Activated CD4-positive, alpha-beta T cell treated with anti-CD3 and anti-CD28 coated beads, Interleukin-2, amount 10 ng/mL, durations not matched to agents 24 days and 14 days (primary cell): Measurements from ENCODE around the gene GFPT2. TPM values are rescaled to one million over a fixed set of nuclear protein-coding genes. Genes with fewer than 3 reads are reported as not detected.
"Not testable (repeated sequence)": the region's sequence is repeated elsewhere in the genome, so short reads cannot be mapped to it uniquely, and the experiment has no call there.

Experiments
- DNase-seq: peaks from one replicate; pipeline ENCODE4 v3.0.0; 2022
- H3K27ac Mint-ChIP-seq: one replicate; pipeline ENCODE4 v1.8.0; 2022; ENCODE audit warnings: mild to moderate bottlenecking, mixed read lengths
- H3K27me3 Mint-ChIP-seq: one replicate; pipeline ENCODE4 v1.8.0; 2022; ENCODE audit warnings: mixed read lengths
- H3K36me3 Mint-ChIP-seq: one replicate; pipeline ENCODE4 v1.8.0; 2022; ENCODE audit warnings: low read depth, mild to moderate bottlenecking, mixed read lengths
- H3K4me1 Mint-ChIP-seq: one replicate; pipeline ENCODE4 v1.8.0; 2021; ENCODE audit warnings: mixed read lengths
- H3K4me3 Mint-ChIP-seq: one replicate; pipeline ENCODE4 v1.8.0; 2022; ENCODE audit warnings: mild to moderate bottlenecking, moderate library complexity, mixed read lengths
- H3K9me3 Mint-ChIP-seq: one replicate; pipeline ENCODE4 v1.8.0; 2021; ENCODE audit warnings: mixed read lengths
- intact Hi-C: fragments of 100-400 bp; cut with micrococcal nuclease; formaldehyde crosslinking; loops from one replicate; pipeline ENCODE4 v1.15.1; 2023
- total RNA-seq: library from RNA; stranded (reverse); gene quantifications from 2 replicates; pipeline ENCODE4 v1.2.3, GENCODE V29; 2022

Gene GFPT2
- total RNA-seq, 1 donor from 2014 or later: 0.42 TPM

DNA sequence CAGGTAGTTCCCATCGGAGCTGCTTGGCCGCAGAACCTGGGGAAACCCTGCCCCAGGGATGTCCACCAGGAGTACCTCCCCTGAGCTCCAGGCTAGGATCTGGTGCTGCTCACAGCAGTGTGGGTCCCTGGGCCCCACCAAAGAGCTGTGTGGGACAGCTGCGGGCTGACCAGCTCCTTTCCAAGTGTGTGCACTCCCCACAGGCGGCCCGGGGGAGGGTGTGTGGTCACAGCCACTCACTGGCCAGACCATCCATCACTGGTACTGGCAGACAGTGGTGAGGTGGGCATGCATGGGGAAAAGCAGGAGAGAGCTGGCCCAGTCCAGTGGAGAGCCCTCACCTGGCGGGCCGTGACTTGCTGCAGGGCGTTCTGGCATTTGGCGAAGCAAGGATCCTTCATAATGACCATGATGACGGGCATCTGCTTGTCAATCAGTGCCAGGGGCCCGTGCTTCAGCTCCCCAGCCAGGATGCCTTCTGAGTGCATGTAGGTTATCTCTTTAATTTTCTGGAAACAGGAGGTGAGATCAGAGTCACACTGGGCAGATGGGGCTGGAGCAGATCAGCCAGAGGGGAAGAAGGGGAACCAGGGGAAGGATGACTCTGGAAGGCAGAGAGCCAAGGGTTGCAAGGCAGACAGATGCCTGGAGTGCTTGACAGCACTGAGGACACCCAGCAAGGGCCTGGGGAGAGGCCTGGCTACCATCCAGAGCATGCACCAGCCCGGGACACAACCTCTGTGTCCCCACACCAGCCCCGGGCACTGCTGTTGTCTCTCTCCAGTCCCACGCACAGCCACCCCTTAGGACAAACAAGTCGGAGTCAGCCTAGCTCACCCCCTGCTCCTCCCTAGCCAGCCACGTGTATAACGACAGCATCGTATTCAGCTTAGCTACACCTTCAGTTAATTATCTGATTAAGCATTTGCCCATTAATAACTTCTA lies 48.4 kb downstream of the GFPT2 start:
- Mint-ChIP-seq H3K36me3 (no peaks in the 10 kb centered on the region), H3K27ac (no peak overlapping the region), H3K27me3 (no peaks in the 10 kb centered on the region), H3K4me3 (no peak overlapping the region), H3K9me3 (no peaks in the 10 kb centered on the region), H3K4me1 (no peaks in the 10 kb centered on the region)
- intact Hi-C loops: no loop called here
- no peak for DNase-seq

DNA sequence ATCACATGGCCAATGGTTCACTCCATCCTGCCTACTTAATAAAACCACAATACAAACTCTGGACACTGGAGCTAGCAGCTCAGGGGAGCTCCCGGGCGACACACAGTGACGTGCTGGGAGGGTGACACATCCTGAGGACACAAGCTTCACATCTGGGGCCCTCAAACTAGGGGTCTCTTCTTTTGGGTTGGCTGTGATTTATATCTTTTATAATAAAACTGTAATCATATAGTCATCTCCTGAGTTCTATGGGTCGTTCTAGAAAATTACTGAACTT lies 49.2 kb downstream of the GFPT2 start:
- DNase-seq: no peak
- Mint-ChIP-seq H3K36me3 (no peaks in the 10 kb centered on the region), H3K9me3 (no peaks in the 10 kb centered on the region)

DNA sequence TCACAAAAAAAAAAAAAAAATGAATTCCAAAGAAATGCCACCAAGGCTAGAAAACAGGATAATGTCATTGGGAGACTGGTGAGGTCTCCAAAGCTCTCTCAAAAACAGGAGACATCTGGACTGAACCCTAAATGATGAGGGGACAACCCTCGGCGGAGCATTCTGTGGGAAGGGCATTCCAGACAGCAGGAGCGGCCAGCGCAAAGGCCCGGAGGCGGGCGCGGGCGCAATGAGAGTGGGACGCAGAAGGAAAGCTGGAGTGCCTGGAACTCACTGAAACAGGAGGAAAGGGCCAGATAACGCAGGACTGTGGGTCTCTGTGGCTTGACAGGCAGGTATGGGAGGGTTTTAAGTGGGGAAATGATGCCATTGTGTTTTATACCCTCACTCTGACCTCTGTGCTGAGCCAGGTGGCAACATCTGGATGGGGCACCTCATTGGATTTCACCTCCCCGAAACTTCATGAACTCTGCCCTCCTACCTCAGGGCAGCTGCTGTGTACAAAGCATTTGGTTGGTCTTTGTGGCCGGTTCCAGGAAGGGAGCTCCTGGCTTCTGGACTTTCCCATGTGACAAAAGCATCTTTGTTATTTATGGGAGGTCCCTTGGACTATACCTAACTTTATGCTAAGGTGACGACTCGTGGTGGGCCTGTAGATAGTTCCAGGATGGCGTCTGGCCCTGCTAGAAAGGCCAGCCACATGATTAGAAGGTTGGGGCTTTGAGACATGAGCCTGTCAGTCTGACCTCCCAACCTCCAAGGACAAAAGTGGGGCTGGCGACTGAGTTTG lies 49.7 kb downstream of the GFPT2 start:
- Mint-ChIP-seq H3K36me3 (no peaks in the 10 kb centered on the region), H3K4me3 (no peak overlapping the region), H3K4me1 (no peaks in the 10 kb centered on the region), H3K27ac (no peak overlapping the region), H3K9me3 (no peaks in the 10 kb centered on the region), H3K27me3 (no peaks in the 10 kb centered on the region)
- intact Hi-C loops: no loop called here
- no peak for DNase-seq

More for the DNA sequence above, 49.2 kb downstream of the GFPT2 start:
- Mint-ChIP-seq H3K4me1 (no peaks in the 10 kb centered on the region), H3K27me3 (no peaks in the 10 kb centered on the region), H3K4me3 (no peak overlapping the region), H3K27ac (no peak overlapping the region)
- intact Hi-C loops: no loop called here

DNA sequence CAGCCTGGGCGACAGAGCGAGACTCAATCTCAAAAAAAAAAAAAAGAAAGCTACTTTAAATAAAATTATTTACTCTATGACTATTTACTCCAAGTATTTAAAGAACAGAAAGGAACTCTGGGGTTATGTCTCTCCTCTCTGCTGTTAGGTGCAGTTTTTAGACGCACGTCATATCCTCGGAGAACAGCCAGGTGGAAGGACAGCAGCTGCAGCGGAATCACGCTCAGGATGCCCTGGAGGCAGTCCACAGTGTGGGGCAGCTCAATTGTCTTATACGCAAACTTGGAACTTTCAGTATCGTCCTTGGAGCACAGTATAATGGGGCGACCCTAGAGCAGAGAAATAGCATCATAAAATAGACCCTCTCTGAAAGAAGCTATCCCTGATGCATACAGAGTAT lies 50.9 kb downstream of the GFPT2 start:
- DNase-seq: no peak
- H3K36me3 Mint-ChIP-seq: no peaks in the 10 kb centered on the region
- H3K27me3 Mint-ChIP-seq: no peaks in the 10 kb centered on the region
- no peaks in the 10 kb centered on the region for H3K4me1 Mint-ChIP-seq
- no peak overlapping the region for H3K27ac Mint-ChIP-seq
- H3K4me3 Mint-ChIP-seq: no peak overlapping the region
- intact Hi-C loops: no loop called here
- H3K9me3 Mint-ChIP-seq: no peaks in the 10 kb centered on the region

DNA sequence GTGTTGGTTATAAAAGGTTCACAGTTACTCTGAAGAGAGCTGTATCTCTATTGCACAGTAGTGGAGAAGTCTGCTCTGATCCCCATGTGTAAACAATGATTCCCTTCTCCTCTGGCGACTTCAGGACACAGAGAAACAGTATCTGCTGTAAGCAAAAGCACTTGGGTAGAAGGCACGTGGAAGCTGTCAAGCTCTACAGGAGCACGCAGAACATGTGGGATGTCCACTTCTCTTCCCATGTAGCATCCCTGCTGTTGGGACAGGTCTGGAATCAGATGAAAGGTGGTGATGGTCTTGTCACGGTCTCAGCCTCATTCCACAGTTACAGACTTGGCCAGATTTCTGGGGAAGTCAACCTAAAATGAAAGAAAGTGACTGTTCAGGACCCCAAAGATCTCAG lies 51.9 kb downstream of the GFPT2 start:
- DNase-seq: no peak
- Mint-ChIP-seq H3K27ac (no peak overlapping the region), H3K27me3 (no peaks in the 10 kb centered on the region), H3K4me1 (no peaks in the 10 kb centered on the region), H3K9me3 (no peaks in the 10 kb centered on the region), H3K4me3 (no peak overlapping the region), H3K36me3 (no peaks in the 10 kb centered on the region)
- intact Hi-C loops: no loop called here

DNA sequence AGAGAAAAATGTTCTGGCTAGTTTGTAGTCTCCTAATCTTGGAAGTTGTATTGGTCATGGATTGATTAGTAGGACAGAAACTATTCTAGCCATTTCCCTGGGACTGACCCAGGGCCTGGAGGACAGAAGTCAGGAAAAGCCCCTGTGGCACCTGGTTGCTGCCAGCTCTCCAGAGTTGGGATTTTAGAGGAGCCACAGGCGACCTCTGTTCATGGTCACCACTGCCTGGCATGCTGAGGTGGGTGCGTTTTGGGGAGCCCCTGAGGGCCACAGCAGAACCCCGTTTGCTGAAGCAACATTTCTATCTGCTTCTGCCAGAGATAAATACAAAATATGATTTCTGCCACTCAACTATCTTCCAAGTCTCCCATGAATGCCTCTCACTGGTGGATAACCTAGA lies 53.6 kb downstream of the GFPT2 start:
- intact Hi-C loops: no loop called here
- H3K27me3 Mint-ChIP-seq: no peaks in the 10 kb centered on the region
- H3K36me3 Mint-ChIP-seq: peaks cover under 1% of the 10 kb centered on the region
- no peaks in the 10 kb centered on the region for H3K4me1 Mint-ChIP-seq
- no peak overlapping the region for H3K4me3 Mint-ChIP-seq
- DNase-seq: no peak
- no peak overlapping the region for H3K27ac Mint-ChIP-seq
- H3K9me3 Mint-ChIP-seq: no peaks in the 10 kb centered on the region

DNA sequence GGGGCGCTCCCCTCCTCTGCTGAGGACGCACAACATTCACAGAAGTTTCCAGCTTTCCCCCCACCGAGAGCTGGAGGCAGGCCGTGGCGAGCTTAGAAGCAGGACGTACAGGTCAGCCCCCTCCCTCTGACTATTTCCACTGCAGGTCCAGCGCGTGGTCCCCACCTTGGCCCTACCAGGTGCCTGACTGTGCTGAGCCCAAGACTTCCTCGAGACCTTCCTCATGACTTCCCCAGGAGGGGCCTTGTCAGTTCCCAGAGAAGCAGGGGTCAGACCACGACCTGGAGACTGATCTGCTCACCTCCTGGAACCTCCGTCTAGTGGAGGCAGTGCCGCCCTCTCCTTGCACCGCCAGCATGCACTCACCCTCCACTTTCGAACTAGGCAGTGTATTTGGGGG lies 54.1 kb downstream of the GFPT2 start:
- H3K36me3 Mint-ChIP-seq, H3K27ac Mint-ChIP-seq, DNase-seq, H3K4me3 Mint-ChIP-seq, H3K4me1 Mint-ChIP-seq, H3K27me3 Mint-ChIP-seq, H3K9me3 Mint-ChIP-seq, intact Hi-C loops: not testable (repeated sequence)

DNA sequence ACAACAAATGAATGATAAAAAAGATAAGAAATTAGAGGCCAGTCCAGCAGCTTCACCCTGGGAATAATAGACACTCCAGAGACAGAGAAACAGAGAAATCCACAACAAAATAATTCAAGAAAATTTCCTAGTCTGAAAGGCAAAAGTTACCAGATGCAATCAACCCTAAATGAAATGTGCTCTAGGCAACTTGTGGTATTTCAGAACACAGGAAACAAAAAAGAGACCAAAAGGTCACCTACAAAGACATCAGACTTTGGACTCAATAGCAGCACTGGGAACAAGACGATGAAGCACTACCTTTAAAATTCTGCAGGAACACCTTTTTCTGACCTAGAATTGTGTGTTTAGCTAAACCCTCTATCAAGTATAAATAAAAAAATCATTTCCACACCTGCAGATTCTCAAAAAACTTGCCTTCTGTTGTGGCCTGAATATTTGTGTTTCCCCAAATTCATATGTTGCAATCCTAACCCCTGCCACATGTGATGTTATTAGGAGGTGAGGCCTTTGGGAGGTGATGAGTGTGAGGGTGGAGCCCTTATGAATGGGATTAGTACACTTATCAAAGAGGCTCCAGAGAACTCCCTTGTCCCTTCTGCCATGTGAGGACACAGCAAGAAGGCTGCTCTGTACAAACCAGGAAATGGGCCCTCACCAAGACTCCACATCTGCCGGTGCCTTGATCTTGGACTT lies 55.4 kb downstream of the GFPT2 start:
- H3K4me3 Mint-ChIP-seq: no peak overlapping the region
- peaks cover 8% of the 10 kb centered on the region for H3K4me1 Mint-ChIP-seq
- peaks cover 6% of the 10 kb centered on the region for H3K36me3 Mint-ChIP-seq
- H3K9me3 Mint-ChIP-seq: no peaks in the 10 kb centered on the region
- intact Hi-C loops: no loop called here
- no peak for DNase-seq
- no peak overlapping the region for H3K27ac Mint-ChIP-seq
- H3K27me3 Mint-ChIP-seq: no peaks in the 10 kb centered on the region

DNA sequence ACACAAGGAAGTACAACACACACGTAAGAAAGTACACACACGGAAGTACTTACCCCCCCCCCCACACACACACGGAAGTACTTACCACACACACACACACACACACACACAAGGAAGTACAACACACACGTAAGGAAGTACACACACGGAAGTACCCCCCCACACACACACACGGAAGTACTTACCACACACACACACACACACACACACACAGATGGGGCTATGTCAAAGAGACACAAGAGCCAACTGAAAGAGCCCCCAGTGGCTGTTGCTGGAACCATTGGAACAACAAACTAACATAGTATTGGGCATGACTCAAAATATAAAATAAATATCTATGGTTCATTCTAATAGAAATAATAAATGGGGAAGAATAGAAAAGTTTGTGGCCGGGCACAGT lies 56.4 kb downstream of the GFPT2 start:
- Mint-ChIP-seq H3K36me3 (peaks cover 6% of the 10 kb centered on the region), H3K27me3 (no peaks in the 10 kb centered on the region), H3K9me3 (no peaks in the 10 kb centered on the region), H3K27ac (no peak overlapping the region), H3K4me1 (peaks cover 10% of the 10 kb centered on the region), H3K4me3 (no peak overlapping the region)
- intact Hi-C loops: no loop called here
- DNase-seq: no peak

DNA sequence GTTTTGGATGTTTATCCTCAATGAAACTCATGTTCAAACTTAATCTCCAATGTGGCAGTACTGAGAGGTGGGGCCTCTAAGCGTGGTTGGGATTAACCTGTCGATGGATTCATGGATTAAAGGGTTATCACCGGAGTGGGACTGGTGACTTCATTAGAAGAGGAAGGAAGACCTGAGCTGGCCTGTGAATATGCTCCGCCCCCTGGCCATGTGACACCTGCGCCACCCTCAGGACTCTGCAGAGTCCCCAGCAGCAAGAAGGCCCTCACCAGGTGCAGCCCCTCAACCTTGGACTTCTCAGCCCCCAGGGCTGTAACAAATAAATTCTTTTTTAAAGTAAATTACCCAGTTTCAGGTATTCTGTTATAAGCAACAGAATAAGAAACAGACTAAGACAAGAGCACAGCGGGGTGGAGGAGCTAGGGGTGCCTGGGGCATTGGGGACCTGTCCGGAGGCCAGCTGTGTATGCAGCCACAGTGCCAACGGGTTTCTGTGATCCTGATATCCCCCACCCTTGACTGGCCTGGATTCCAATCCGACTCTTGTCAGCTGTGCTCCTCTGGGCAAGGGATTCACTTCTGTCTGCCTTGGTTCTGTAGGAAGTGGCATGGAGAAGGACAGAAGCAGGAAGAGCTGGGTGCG lies 58.1 kb downstream of the GFPT2 start:
- Mint-ChIP-seq H3K4me3 (no peak overlapping the region), H3K27me3 (no peaks in the 10 kb centered on the region), H3K36me3 (peaks cover 7% of the 10 kb centered on the region), H3K4me1 (peaks cover 21% of the 10 kb centered on the region), H3K27ac (no peak overlapping the region), H3K9me3 (no peaks in the 10 kb centered on the region)
- DNase-seq: no peak
- intact Hi-C loops: loop anchor here (5.0 kb wide), 2 partner anchors 88 to 673 kb away; partner anchors contain the start of genes HNRNPH1 and RASGEF1C

DNA sequence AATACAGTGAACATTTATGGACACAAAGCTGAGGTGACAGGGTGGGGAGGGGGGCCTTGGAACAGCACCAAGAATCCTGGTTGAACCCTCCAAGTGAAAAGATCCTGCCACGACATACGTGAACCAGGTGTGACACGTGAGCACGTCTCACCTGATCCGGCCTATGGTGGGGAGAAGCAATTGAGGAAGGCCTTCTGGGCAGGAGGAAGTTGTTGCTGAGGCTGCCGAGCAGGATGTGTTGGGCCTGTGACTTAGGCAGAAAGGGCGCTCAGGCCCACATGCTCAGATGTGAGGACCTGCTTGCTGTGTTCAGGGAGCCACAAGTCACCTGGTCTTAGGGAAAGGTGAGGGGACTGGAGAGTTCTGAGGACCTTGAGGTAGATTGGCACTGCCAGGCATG lies 58.7 kb downstream of the GFPT2 start:
- Mint-ChIP-seq H3K4me3 (no peak overlapping the region), H3K4me1 (peaks cover 25% of the 10 kb centered on the region), H3K9me3 (no peaks in the 10 kb centered on the region), H3K27ac (no peak overlapping the region), H3K36me3 (peaks cover 7% of the 10 kb centered on the region), H3K27me3 (no peaks in the 10 kb centered on the region)
- intact Hi-C loops: loop anchor here (5.0 kb wide), 2 partner anchors 87 to 672 kb away; partner anchors contain the start of genes HNRNPH1 and RASGEF1C
- no peak for DNase-seq

DNA sequence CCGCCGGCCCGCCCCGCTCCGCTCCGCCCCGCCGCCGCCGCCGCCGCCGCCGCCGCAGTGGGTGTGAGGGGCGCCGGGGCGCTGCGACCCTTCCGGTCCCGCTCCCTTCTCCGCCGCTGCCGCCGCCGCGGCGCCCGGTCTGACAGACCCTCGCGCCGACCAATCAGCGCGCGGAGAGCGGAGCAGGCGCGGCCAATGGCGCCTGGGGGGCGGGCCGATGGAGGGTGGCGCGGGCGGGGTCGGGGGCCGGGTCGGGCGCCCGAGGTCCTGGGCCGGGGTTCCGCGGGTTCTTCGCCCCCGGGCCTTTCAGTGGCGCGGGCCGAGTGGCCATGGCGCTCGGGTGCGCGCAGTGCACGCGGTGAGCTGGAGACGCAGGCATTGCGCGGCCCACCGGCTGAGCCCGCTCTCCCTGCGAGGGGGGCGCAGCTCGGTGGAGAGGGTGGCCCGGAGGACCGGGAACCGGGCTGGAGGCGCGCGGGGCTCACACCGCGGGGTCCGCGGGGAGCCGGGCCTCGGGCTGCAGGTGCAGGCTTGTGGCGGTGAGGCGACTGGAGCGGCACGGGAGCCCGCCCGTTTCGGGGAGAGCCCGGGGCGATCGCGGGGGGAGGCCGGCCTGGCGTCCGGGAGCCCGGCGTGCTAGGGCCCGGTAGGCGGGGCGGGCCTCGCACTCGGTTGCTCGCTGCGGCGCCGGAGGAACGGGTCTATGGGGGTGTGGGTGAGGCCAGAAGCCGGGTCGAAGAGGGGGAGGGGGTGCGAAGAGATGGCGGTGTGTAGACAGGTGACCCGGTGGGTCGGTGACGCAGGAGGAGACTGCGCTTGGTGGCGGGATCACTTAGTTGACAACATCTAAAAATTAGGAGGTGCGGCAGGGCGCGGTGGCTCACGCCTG lies 60.9 kb downstream of the GFPT2 start, which contains the start of gene MAPK9:
TSS of gene MAPK9 (minus strand) at position 141 of the 889 bp plus-strand sequence. CDS start 11,522 bp downstream, outside the sequence.
- Mint-ChIP-seq H3K27ac (peak within 1 kb of the TSS; percentile 95), H3K36me3 (peaks cover 12% of the 10 kb centered on the region), H3K27me3 (no peaks in the 10 kb centered on the region), H3K9me3 (no peaks in the 10 kb centered on the region), H3K4me1 (peaks cover 28% of the 10 kb centered on the region), H3K4me3 (peak within 1 kb of the TSS; percentile 95)
- DNase-seq: peak; percentile 96
- intact Hi-C loops: loop anchor here (1.0 to 5.0 kb wide), 3 partner anchors 61 to 670 kb away; partner anchors contain the start of genes GFPT2, HNRNPH1 and RASGEF1C
